Peyer's patch (tissue), 4 donors: Measurements from ENCODE around the gene RAB6A.

Source experiments
- POLR2A ChIP-seq, 2 donors: fragments of 450-650 bp; IDR thresholded peaks; one replicate each; pipeline ENCODE4 v1.5.1; 2017; ENCODE audit warnings: antibody characterized with exemption in 2 of 2, mild to moderate bottlenecking in 2 of 2, moderate library complexity in 2 of 2
- TF ChIP-seq, protein P1 (sequence below), 6 experiments: fragments of 450-650 bp in 4 of 6; fragments of 200-600 bp in 2 of 6; sonication (generic) in 1 of 6; IDR thresholded peaks; one replicate each; pipeline ENCODE4 v1.5.1; 2017 to 2019; ENCODE audit warnings: antibody characterized with exemption in 6 of 6, mild to moderate bottlenecking in 3 of 6, moderate library complexity in 1 of 6

DNA sequence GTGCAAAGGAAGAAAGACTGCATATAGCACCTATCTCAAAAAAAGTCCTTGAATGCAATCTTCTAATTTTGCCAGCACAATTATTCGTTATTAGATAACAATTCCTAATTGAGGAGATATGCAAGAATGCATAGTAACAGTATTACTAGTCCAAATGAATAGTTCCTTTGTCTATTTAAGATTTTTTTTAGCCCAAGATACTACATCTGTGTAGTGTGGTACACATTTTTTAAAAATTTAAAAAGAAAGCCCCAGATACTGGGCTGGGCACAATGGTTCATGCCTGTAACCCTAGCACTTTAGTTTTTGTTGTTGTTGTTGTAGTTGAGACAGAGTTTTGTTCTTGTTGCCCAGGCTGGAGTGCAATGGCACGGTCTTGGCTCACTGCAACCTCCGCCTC is 43.7 kb downstream of the RAB6A start:
- TF ChIP-seq, protein P1, sequence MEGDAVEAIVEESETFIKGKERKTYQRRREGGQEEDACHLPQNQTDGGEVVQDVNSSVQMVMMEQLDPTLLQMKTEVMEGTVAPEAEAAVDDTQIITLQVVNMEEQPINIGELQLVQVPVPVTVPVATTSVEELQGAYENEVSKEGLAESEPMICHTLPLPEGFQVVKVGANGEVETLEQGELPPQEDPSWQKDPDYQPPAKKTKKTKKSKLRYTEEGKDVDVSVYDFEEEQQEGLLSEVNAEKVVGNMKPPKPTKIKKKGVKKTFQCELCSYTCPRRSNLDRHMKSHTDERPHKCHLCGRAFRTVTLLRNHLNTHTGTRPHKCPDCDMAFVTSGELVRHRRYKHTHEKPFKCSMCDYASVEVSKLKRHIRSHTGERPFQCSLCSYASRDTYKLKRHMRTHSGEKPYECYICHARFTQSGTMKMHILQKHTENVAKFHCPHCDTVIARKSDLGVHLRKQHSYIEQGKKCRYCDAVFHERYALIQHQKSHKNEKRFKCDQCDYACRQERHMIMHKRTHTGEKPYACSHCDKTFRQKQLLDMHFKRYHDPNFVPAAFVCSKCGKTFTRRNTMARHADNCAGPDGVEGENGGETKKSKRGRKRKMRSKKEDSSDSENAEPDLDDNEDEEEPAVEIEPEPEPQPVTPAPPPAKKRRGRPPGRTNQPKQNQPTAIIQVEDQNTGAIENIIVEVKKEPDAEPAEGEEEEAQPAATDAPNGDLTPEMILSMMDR (IDR thresholded peaks at IDR 0.05): no peak
- no peak for TF ChIP-seq POLR2A (IDR thresholded peaks at IDR 0.05)
